K562 (cell line): ENCODE data around the gene ST8SIA2. TPM values are rescaled to one million over a fixed set of nuclear protein-coding genes. Genes with fewer than 3 reads are reported as not detected.

Source experiments
- BRCA1 ChIP-seq, 2 experiments: fragments of 450-650 bp in 1 of 2; sonication (generic) in 1 of 2; formaldehyde crosslinking in 1 of 2; IDR thresholded peaks; 2 replicates each; pipeline versions ENCODE4 v1.5.0 to v1.6.1; 2017 to 2020; ENCODE audit warnings: mild to moderate bottlenecking in 1 of 2, missing genetic modification reagents in 1 of 2
- ILK ChIP-seq: fragments of 450-650 bp; IDR thresholded peaks from 2 replicates; pipeline ENCODE4 v1.6.1; 2016; ENCODE audit warnings: missing genetic modification characterization, low read depth, mild to moderate bottlenecking, missing compliant biosample characterization, moderate library complexity, borderline replicate concordance
- KLF1 ChIP-seq: fragments of 450-650 bp; IDR thresholded peaks from 2 replicates; pipeline ENCODE4 v1.6.1; 2016; ENCODE audit warnings: missing genetic modification characterization, missing compliant biosample characterization
- REST ChIP-seq, 2 experiments: fragments of 450-650 bp; formaldehyde crosslinking in 1 of 2; IDR thresholded peaks; 2 replicates each; pipeline versions ENCODE4 v1.4.0 to v1.6.1; 2014 to 2020; ENCODE audit warnings: mild to moderate bottlenecking in 2 of 2, borderline replicate concordance in 1 of 2, low read depth in 1 of 2
- ZNF140 ChIP-seq: fragments of 250-450 bp; sonication (Bioruptor Pico); IDR thresholded peaks from 2 replicates; pipeline ENCODE4 v1.8.0; 2021; ENCODE audit warnings: moderate library complexity, mild to moderate bottlenecking, inconsistent platforms
- polyA plus RNA-seq, 8 experiments: library from polyadenylated mRNA; depleted of rRNA in 4 of 8; stranded (reverse) in 5 of 8; unstranded in 3 of 8; fragments of >200 nt; fragmentation: Nextera tagmentation in 2 of 8; fragmentation: Illumina TruSeq in 1 of 8; extraction: Ambion mirVana in 2 of 8; extraction: Trizol in 1 of 8; gene quantifications; 2 replicates each; pipeline versions ENCODE4 v1.2.1 to v1.2.3, GENCODE V29; 2011 to 2014; ENCODE audit warnings: inconsistent platforms in 1 of 8, missing spikeins in 1 of 8
- total RNA-seq, 7 experiments: library from RNA; depleted of rRNA in 6 of 7; stranded (reverse); fragments of >200 nt in 6 of 7; fragmentation: Illumina TruSeq in 2 of 7; extraction: Trizol in 2 of 7; gene quantifications; 2 replicates each; pipeline versions ENCODE4 v1.2.1 to v1.2.3, GENCODE V29; 2011 to 2021; ENCODE audit warnings: low replicate concordance in 1 of 7
- TF ChIP-seq, protein P1 (sequence below): fragments of 150-350 bp; conservative IDR thresholded peaks from 2 replicates; pipeline ENCODE4 v1.6.1; 2014; ENCODE audit warnings: low read length
- TF ChIP-seq, protein P2 (sequence below): IDR thresholded peaks from 3 replicates; pipeline ENCODE4 v1.6.1; 2011; ENCODE audit warnings: borderline replicate concordance, mild to moderate bottlenecking, moderate library complexity; ENCODE audit not compliant: insufficient read length; ENCODE audit errors: extremely low read depth

ST8SIA2 gene
- total and polyA plus RNA-seq, 9 of the 15 experiments (the other 6 are each of a cell fraction or from before 2014, with no cell fraction given), result not detected

GRCh38 chr15:92392462-92392861 is 1.2 kb upstream of the ST8SIA2 start (continued):
- TF ChIP-seq REST (IDR thresholded peaks at IDR 0.05; ENCODE audit: borderline replicate concordance) (no peak), REST (CRISPR knock-in tag; IDR thresholded peaks at IDR 0.05; ENCODE audit: low read depth) (no peak), BRCA1 (IDR thresholded peaks at IDR 0.05) (no peak), BRCA1 (CRISPR knock-in tag; IDR thresholded peaks at IDR 0.05) (no peak), ZNF140 (CRISPR knock-in tag) (no peak), ILK (no peak), KLF1 (tag) (no peak)
- TF ChIP-seq, protein P1, sequence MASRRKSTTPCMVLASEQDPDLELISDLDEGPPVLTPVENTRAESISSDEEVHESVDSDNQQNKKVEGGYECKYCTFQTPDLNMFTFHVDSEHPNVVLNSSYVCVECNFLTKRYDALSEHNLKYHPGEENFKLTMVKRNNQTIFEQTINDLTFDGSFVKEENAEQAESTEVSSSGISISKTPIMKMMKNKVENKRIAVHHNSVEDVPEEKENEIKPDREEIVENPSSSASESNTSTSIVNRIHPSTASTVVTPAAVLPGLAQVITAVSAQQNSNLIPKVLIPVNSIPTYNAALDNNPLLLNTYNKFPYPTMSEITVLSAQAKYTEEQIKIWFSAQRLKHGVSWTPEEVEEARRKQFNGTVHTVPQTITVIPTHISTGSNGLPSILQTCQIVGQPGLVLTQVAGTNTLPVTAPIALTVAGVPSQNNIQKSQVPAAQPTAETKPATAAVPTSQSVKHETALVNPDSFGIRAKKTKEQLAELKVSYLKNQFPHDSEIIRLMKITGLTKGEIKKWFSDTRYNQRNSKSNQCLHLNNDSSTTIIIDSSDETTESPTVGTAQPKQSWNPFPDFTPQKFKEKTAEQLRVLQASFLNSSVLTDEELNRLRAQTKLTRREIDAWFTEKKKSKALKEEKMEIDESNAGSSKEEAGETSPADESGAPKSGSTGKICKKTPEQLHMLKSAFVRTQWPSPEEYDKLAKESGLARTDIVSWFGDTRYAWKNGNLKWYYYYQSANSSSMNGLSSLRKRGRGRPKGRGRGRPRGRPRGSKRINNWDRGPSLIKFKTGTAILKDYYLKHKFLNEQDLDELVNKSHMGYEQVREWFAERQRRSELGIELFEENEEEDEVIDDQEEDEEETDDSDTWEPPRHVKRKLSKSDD, result no peak
- TF ChIP-seq, protein P2, sequence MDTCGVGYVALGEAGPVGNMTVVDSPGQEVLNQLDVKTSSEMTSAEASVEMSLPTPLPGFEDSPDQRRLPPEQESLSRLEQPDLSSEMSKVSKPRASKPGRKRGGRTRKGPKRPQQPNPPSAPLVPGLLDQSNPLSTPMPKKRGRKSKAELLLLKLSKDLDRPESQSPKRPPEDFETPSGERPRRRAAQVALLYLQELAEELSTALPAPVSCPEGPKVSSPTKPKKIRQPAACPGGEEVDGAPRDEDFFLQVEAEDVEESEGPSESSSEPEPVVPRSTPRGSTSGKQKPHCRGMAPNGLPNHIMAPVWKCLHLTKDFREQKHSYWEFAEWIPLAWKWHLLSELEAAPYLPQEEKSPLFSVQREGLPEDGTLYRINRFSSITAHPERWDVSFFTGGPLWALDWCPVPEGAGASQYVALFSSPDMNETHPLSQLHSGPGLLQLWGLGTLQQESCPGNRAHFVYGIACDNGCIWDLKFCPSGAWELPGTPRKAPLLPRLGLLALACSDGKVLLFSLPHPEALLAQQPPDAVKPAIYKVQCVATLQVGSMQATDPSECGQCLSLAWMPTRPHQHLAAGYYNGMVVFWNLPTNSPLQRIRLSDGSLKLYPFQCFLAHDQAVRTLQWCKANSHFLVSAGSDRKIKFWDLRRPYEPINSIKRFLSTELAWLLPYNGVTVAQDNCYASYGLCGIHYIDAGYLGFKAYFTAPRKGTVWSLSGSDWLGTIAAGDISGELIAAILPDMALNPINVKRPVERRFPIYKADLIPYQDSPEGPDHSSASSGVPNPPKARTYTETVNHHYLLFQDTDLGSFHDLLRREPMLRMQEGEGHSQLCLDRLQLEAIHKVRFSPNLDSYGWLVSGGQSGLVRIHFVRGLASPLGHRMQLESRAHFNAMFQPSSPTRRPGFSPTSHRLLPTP, result no peak
- TF ChIP-seq, all 486 proteins: peak for 0
